Measurements from ENCODE around the gene USP40. TPM values are rescaled to one million over a fixed set of nuclear protein-coding genes. Genes with fewer than 3 reads are reported as not detected.

Gene USP40
- total and polyA plus RNA-seq, 2 experiments from 2014 or later = 5.7 to 11.7 TPM

- TF ChIP-seq ZNF462 (CRISPR knock-in tag; IDR thresholded peaks at IDR 0.05) (no peak), EZH2phosphoT487 (IDR thresholded peaks at IDR 0.05; ENCODE audit: unreplicated experiment) (no peak)
These were observed 138.1 kb downstream of the USP40 start (continued) for GRCh38 chr2:233428438-233428837.

GRCh38 chr2:233428008-233428407 lies 138.6 kb downstream of the USP40 start:
- Histone ChIP-seq H3K36me3 (ENCODE audit: insufficient read depth) (no peaks in the 10 kb centered on the region), H3K4me3 (no peak overlapping the region), H3F3A (replicated peaks; ENCODE audit: low read depth) (no peaks in the 10 kb centered on the region), H3K27ac (ENCODE audit: low read depth) (no peak overlapping the region), H3K4me2 (no peak overlapping the region), H3K4me1 (ENCODE audit: insufficient read depth) (no peaks in the 10 kb centered on the region), H4K20me1 (replicated peaks; ENCODE audit: insufficient read depth) (no peaks in the 10 kb centered on the region; the same call in none of the 2 replicates), H3K79me2 (replicated peaks; ENCODE audit: insufficient read depth) (peaks cover 15% of the 10 kb centered on the region; the same call in 1 of the 2 replicates), H3K27me3 (ENCODE audit: insufficient read depth) (no peaks in the 10 kb centered on the region), H2AFZ (no peak overlapping the region), H3K9me2 (ENCODE audit: insufficient read depth) (0 out of 2 replicates have a peak, but pooled peaks cover 2% of the 10 kb centered on the region)
- peaks cover 3% of the 10 kb centered on the region; the same call in 1 of the 3 replicates for H3K4me1 Mint-ChIP-seq
- ATAC-seq (no peak), DNase-seq (ENCODE audit: low spot score) (no peak)
- H3K9me3 Mint-ChIP-seq = no peaks in the 10 kb centered on the region; the same call in 2 of the 3 replicates
- H3K27me3 Mint-ChIP-seq (ENCODE audit: insufficient read depth, low read depth, poor library complexity) = peaks cover 1% of the 10 kb centered on the region
- H3K27ac Mint-ChIP-seq = peak overlapping the region; percentile 26; the same call in 1 of the 2 replicates
- H3K4me3 Mint-ChIP-seq = no peak overlapping the region
- peaks cover 7% of the 10 kb centered on the region; the same call in 1 of the 3 replicates for H3K36me3 Mint-ChIP-seq (ENCODE audit: low read depth)
- TF ChIP-seq EZH2 (IDR thresholded peaks at IDR 0.05; ENCODE audit: low read depth, unreplicated experiment) (no peak), CTCF (conservative IDR thresholded peaks at IDR 0.05; ENCODE audit: low read depth in 2 of 2) (no peak), REST (IDR thresholded peaks at IDR 0.05; ENCODE audit: unreplicated experiment) (no peak), ZNF331 (CRISPR knock-in tag; IDR thresholded peaks at IDR 0.05; ENCODE audit: low read depth) (no peak), NANOG (IDR thresholded peaks at IDR 0.05; ENCODE audit: borderline replicate concordance) (no peak), EZH2phosphoT487 (IDR thresholded peaks at IDR 0.05; ENCODE audit: unreplicated experiment) (no peak)

Measured in GM23338 (cell line).